H1 (cell line): ENCODE data around the gene RHOT1. TPM values are rescaled to one million over a fixed set of nuclear protein-coding genes. Genes with fewer than 3 reads are reported as not detected.

ENCODE experiments used
- BACH1 ChIP-seq: IDR thresholded peaks from 2 replicates; pipeline ENCODE4 v1.6.1; 2012; ENCODE audit warnings: low read length, improper control_type of control experiment
- CBX8 ChIP-seq: fragments of 300-800, 300-1000 bp; sonication (generic); IDR thresholded peaks from 2 replicates; pipeline ENCODE4 v1.7.1; 2016; ENCODE audit warnings: low read depth, low read length, borderline replicate concordance
- CTBP2 ChIP-seq: IDR thresholded peaks from 2 replicates; pipeline ENCODE4 v1.7.0; 2011; ENCODE audit warnings: borderline replicate concordance, mild to moderate bottlenecking, moderate library complexity, mixed read lengths, low read length; ENCODE audit not compliant: insufficient read depth, insufficient read length
- SP1 ChIP-seq: IDR thresholded peaks from 2 replicates; pipeline ENCODE4 v1.6.1; 2011; ENCODE audit warnings: low read depth, low read length
- polyA plus RNA-seq, 7 experiments: library from polyadenylated mRNA; depleted of rRNA in 3 of 7; stranded (reverse) in 5 of 7; unstranded in 2 of 7; fragments of >200 nt in 5 of 7; fragments of 200-250 nt in 2 of 7; gene quantifications; 1 replicate in 5 of 7; 2 replicates in 1 of 7; 4 replicates in 1 of 7; pipeline versions ENCODE4 v1.2.1 to v1.2.3, GENCODE V29; 2011 to 2013; ENCODE audit warnings: missing spikeins in 2 of 7, mixed read lengths in 2 of 7
- total RNA-seq: library from RNA; stranded (reverse); fragmentation: NEBNext Ultra II Directional; extraction: Animal tissue kit (Norgen Biotek cat#: 25700); gene quantifications from 2 replicates; pipeline ENCODE4 v1.2.1, GENCODE V29; 2021

RHOT1 gene
- total and polyA plus RNA-seq, 2 of the 8 experiments (the other 6 are each of a cell fraction or from before 2014, with no cell fraction given), result 34.2 to 38.2 TPM

- TF ChIP-seq BACH1 (no peak), CBX8 (no peak), CTBP2 (no peak), SP1 (no peak)
Observed at GRCh38 chr17:32141258-32141657, 1.0 kb upstream of the RHOT1 start (continued).
